HUES6 (cell line): ENCODE data around the gene CIAO2B.

Experiments
- H3K27ac ChIP-seq: 2 replicates; pipeline ENCODE4 v1.7.0; 2013; ENCODE audit warnings: low read depth, mild to moderate bottlenecking, low read length, inconsistent platforms
- H3K27me3 ChIP-seq: 2 replicates; pipeline ENCODE4 v1.6.1; 2013; ENCODE audit warnings: low read length; ENCODE audit not compliant: control insufficient read depth, insufficient read depth
- H3K36me3 ChIP-seq: 2 replicates; pipeline ENCODE4 v1.6.1; 2013; ENCODE audit warnings: low read length; ENCODE audit not compliant: control insufficient read depth, insufficient read depth
- H3K4me1 ChIP-seq: 2 replicates; pipeline ENCODE4 v1.6.1; 2013; ENCODE audit warnings: low read length; ENCODE audit not compliant: control insufficient read depth, insufficient read depth
- H3K4me3 ChIP-seq: 2 replicates; pipeline ENCODE4 v1.5.1; 2013; ENCODE audit warnings: low read depth, low read length
- H3K9ac ChIP-seq: one replicate; pipeline ENCODE4 v1.6.1; 2013; ENCODE audit warnings: mild to moderate bottlenecking, low read length
- H3K9me3 ChIP-seq: 2 replicates; pipeline ENCODE4 v1.6.1; 2013; ENCODE audit warnings: low read depth, low read length; ENCODE audit not compliant: control insufficient read depth, insufficient read depth

The CIAO2B gene

GRCh38 chr16:66954097-66954659, 20.0 kb upstream of the CIAO2B start:
- Histone ChIP-seq H3K4me3 (no peak overlapping the region), H3K27me3 (peaks cover 13% of the 10 kb centered on the region), H3K27ac (no peak overlapping the region), H3K9me3 (peaks cover 10% of the 10 kb centered on the region), H3K36me3 (no peaks in the 10 kb centered on the region), H3K9ac (no peak overlapping the region), H3K4me1 (no peaks in the 10 kb centered on the region)

- H3K9me3 ChIP-seq, result peaks cover 10% of the 10 kb centered on the region
- H3K4me1 ChIP-seq, result no peaks in the 10 kb centered on the region
- H3K27ac ChIP-seq, result no peak overlapping the region
- no peak overlapping the region for H3K9ac ChIP-seq
- H3K36me3 ChIP-seq, result no peaks in the 10 kb centered on the region
- H3K27me3 ChIP-seq, result peaks cover 19% of the 10 kb centered on the region
- H3K4me3 ChIP-seq, result no peak overlapping the region
Measured at GRCh38 chr16:66953462-66954096, 19.4 kb upstream of the CIAO2B start.

- Histone ChIP-seq H3K9me3 (peaks cover 10% of the 10 kb centered on the region), H3K27me3 (peaks cover 29% of the 10 kb centered on the region), H3K27ac (no peak overlapping the region), H3K36me3 (no peaks in the 10 kb centered on the region), H3K9ac (no peak overlapping the region), H3K4me1 (no peaks in the 10 kb centered on the region), H3K4me3 (no peak overlapping the region)
Measured at GRCh38 chr16:66952430-66953110, 18.4 kb upstream of the CIAO2B start.

GRCh38 chr16:66950971-66951790, 17.0 kb upstream of the CIAO2B start:
- H3K27me3 ChIP-seq, result peaks cover 33% of the 10 kb centered on the region
- no peak overlapping the region for H3K27ac ChIP-seq
- H3K9me3 ChIP-seq, result peaks cover 10% of the 10 kb centered on the region
- H3K4me1 ChIP-seq, result no peaks in the 10 kb centered on the region
- no peaks in the 10 kb centered on the region for H3K36me3 ChIP-seq
- no peak overlapping the region for H3K4me3 ChIP-seq
- no peak overlapping the region for H3K9ac ChIP-seq

- Histone ChIP-seq H3K4me3 (no peak overlapping the region), H3K27ac (no peak overlapping the region), H3K9me3 (peaks cover 10% of the 10 kb centered on the region), H3K36me3 (no peaks in the 10 kb centered on the region), H3K27me3 (peaks cover 33% of the 10 kb centered on the region), H3K9ac (no peak overlapping the region), H3K4me1 (no peaks in the 10 kb centered on the region)
Measured at GRCh38 chr16:66950437-66950836, 16.2 kb upstream of the CIAO2B start.

GRCh38 chr16:66949472-66949871, 15.3 kb upstream of the CIAO2B start:
- Histone ChIP-seq H3K36me3 (no peaks in the 10 kb centered on the region), H3K4me1 (no peaks in the 10 kb centered on the region), H3K9ac (no peak overlapping the region), H3K27me3 (peaks cover 33% of the 10 kb centered on the region), H3K27ac (no peak overlapping the region), H3K4me3 (no peak overlapping the region), H3K9me3 (peaks cover 10% of the 10 kb centered on the region)

- Histone ChIP-seq H3K9ac (no peak overlapping the region), H3K4me3 (peak overlapping the region; percentile 50; the same call in 1 of the 2 replicates), H3K27ac (no peak overlapping the region), H3K4me1 (no peaks in the 10 kb centered on the region), H3K27me3 (peaks cover 33% of the 10 kb centered on the region), H3K9me3 (peaks cover 10% of the 10 kb centered on the region), H3K36me3 (peaks cover 2% of the 10 kb centered on the region)
Measured at GRCh38 chr16:66948837-66949225, 14.6 kb upstream of the CIAO2B start.

- peaks cover 10% of the 10 kb centered on the region for H3K9me3 ChIP-seq
- H3K36me3 ChIP-seq, result peaks cover 8% of the 10 kb centered on the region
- no peak overlapping the region for H3K27ac ChIP-seq
- H3K4me1 ChIP-seq, result no peaks in the 10 kb centered on the region
- H3K27me3 ChIP-seq, result peaks cover 33% of the 10 kb centered on the region
- peak overlapping the region; percentile 50 for H3K4me3 ChIP-seq
- no peak overlapping the region for H3K9ac ChIP-seq
Measured at GRCh38 chr16:66948134-66948836, 14.1 kb upstream of the CIAO2B start.

- H3K4me3 ChIP-seq, result peak overlapping the region; percentile 50
- H3K27me3 ChIP-seq, result peaks cover 33% of the 10 kb centered on the region
- H3K9me3 ChIP-seq, result peaks cover 10% of the 10 kb centered on the region
- H3K4me1 ChIP-seq, result no peaks in the 10 kb centered on the region
- H3K9ac ChIP-seq, result no peak overlapping the region
- no peak overlapping the region for H3K27ac ChIP-seq
- H3K36me3 ChIP-seq, result peaks cover 16% of the 10 kb centered on the region
Measured at GRCh38 chr16:66947302-66948065, 13.3 kb upstream of the CIAO2B start.

GRCh38 chr16:66946974-66947301, 12.7 kb upstream of the CIAO2B start:
- peaks cover 21% of the 10 kb centered on the region for H3K36me3 ChIP-seq
- no peak overlapping the region for H3K4me3 ChIP-seq
- peaks cover 33% of the 10 kb centered on the region for H3K27me3 ChIP-seq
- H3K9me3 ChIP-seq, result peaks cover 10% of the 10 kb centered on the region
- H3K9ac ChIP-seq, result no peak overlapping the region
- H3K4me1 ChIP-seq, result no peaks in the 10 kb centered on the region
- no peak overlapping the region for H3K27ac ChIP-seq
